ENCODE data around the gene BHMT2. TPM values are rescaled to one million over a fixed set of nuclear protein-coding genes. Genes with fewer than 3 reads are reported as not detected.

BHMT2 gene, protein sequence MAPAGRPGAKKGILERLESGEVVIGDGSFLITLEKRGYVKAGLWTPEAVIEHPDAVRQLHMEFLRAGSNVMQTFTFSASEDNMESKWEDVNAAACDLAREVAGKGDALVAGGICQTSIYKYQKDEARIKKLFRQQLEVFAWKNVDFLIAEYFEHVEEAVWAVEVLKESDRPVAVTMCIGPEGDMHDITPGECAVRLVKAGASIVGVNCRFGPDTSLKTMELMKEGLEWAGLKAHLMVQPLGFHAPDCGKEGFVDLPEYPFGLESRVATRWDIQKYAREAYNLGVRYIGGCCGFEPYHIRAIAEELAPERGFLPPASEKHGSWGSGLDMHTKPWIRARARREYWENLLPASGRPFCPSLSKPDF
- total RNA-seq, result 10 to 100 TPM; 27.6 to 63.4 (median 48.0) TPM

GRCh38 chr5:79069488-79070349 lies at the start of gene BHMT2, which contains the start of gene DMGDH:
TSS of gene BHMT2 (plus strand) at chr5:79069767. CDS start at chr5:79069783, 16 bp downstream.
TSS of gene DMGDH (minus strand) at chr5:79069674. CDS start at chr5:79069620, 54 bp downstream.
- H3K27ac ChIP-seq, result peak within 1 kb of the TSS; percentile 38 to 80 (median 58)
- peaks cover 0 to 14% (median 0%) of the 10 kb centered on the region in 4 donors for H3K4me1 ChIP-seq

GRCh38 chr5:79020861-79021561 lies 48.6 kb upstream of the BHMT2 start:
- peak in 1 of 2 donors; percentile 64 for DNase-seq (ENCODE audit: low spot score in 2 of 2)
- H3K4me3 ChIP-seq, result no peak overlapping the region
- H3K27ac ChIP-seq, result no peak overlapping the region
- H3K9me3 ChIP-seq, result no peaks in the 10 kb centered on the region
- H3K27me3 ChIP-seq, result no peaks in the 10 kb centered on the region
- no peak for TF ChIP-seq POLR2A (IDR thresholded peaks at IDR 0.05)
- peak; percentile 68 to 87 (median 76) for TF ChIP-seq CTCF (IDR thresholded peaks at IDR 0.05)
- no peak for TF ChIP-seq EP300 (IDR thresholded peaks at IDR 0.05)
- WGBS, 2 donors, result 16% methylated on average over 14 of the region's 14 CpGs
- no peaks in the 10 kb centered on the region for H3K36me3 ChIP-seq
- H3K4me1 ChIP-seq, result peaks cover 0 to 14% (median 0%) of the 10 kb centered on the region in 4 donors

More at GRCh38 chr5:79069488-79070349, at the start of gene BHMT2, which contains the start of gene DMGDH:
- H3K4me3 ChIP-seq, result peak within 1 kb of the TSS; percentile 23 to 62 (median 38)
- peaks cover 0 to 12% (median 2%) of the 10 kb centered on the region in 4 donors for H3K9me3 ChIP-seq
- H3K36me3 ChIP-seq, result no peaks in the 10 kb centered on the region
- 25 to 32% methylated on average over 53 to 57 of the region's 79 CpGs for WGBS, 2 donors
- peak; percentile 11 to 21 for DNase-seq (ENCODE audit: low spot score in 2 of 2)
- TF ChIP-seq EP300 (IDR thresholded peaks at IDR 0.05), result peak in 1 of 2 donors; percentile 4
- no peak for TF ChIP-seq POLR2A (IDR thresholded peaks at IDR 0.05)
- H3K27me3 ChIP-seq, result peaks cover 0 to 14% of the 10 kb centered on the region in 2 donors

DNA sequence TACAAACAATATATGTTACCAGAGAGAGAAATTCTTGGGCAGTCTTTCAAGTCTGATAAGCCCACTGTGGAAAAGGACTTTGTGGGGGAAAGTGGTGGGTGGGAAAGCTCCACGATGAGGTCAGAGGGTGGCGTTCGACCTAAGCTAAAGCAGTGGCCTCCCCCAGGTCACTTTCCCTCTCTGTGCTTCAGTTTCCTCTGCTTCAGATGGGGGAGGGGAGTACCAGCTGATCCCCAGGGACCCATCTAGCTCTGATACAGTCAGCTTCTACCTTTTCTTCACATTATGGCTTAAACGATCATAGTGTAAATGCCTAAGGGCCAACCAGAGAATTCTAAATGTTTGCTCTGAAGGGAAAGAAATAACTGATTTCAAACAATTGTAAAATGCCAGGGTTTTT lies 47.8 kb upstream of the BHMT2 start:
- no peak for DNase-seq (ENCODE audit: low spot score in 2 of 2)
- no peak overlapping the region for H3K27ac ChIP-seq
- peaks cover 0 to 14% (median 0%) of the 10 kb centered on the region in 4 donors for H3K4me1 ChIP-seq
- H3K36me3 ChIP-seq, result no peaks in the 10 kb centered on the region
- no peaks in the 10 kb centered on the region for H3K9me3 ChIP-seq
- H3K4me3 ChIP-seq, result no peak overlapping the region
- no peaks in the 10 kb centered on the region for H3K27me3 ChIP-seq
- WGBS, 2 donors, result 35 to 38% methylated on average over 4 of the region's 4 CpGs
- TF ChIP-seq POLR2A (IDR thresholded peaks at IDR 0.05), result no peak
- no peak for TF ChIP-seq CTCF (IDR thresholded peaks at IDR 0.05)
- no peak for TF ChIP-seq EP300 (IDR thresholded peaks at IDR 0.05)

DNA sequence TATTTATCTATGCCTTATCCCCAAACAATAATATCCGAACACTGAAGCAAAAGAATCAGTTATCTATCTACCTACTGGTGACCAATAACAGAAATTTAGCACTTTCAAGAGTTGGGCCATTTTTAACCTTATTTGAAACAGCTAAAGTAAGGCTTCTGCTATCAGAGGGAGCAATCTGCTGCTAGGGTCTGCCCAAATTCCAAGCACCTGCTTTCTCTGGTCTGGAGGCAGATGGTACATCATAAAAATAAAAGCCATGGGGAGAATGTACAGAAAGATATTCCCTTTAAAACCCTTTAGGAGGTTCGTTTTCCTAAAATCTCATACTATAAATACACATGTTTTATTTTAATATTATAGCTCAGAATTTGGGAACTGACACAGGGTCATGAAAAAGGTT lies 46.8 kb upstream of the BHMT2 start:
- Histone ChIP-seq H3K9me3 (no peaks in the 10 kb centered on the region), H3K36me3 (no peaks in the 10 kb centered on the region), H3K27me3 (no peaks in the 10 kb centered on the region), H3K27ac (no peak overlapping the region), H3K4me3 (no peak overlapping the region), H3K4me1 (peaks cover 0 to 14% (median 0%) of the 10 kb centered on the region in 4 donors)
- no peak for DNase-seq (ENCODE audit: low spot score in 2 of 2)
- TF ChIP-seq EP300 (IDR thresholded peaks at IDR 0.05) (no peak), POLR2A (IDR thresholded peaks at IDR 0.05) (no peak), CTCF (IDR thresholded peaks at IDR 0.05) (no peak)
- 82 to 95% methylated on average over 2 of the region's 2 CpGs for WGBS, 2 donors

GRCh38 chr5:79023348-79023747 lies 46.2 kb upstream of the BHMT2 start:
- Histone ChIP-seq H3K9me3 (no peaks in the 10 kb centered on the region), H3K27ac (no peak overlapping the region), H3K4me3 (no peak overlapping the region), H3K4me1 (peaks cover 0 to 14% (median 0%) of the 10 kb centered on the region in 4 donors), H3K36me3 (no peaks in the 10 kb centered on the region), H3K27me3 (no peaks in the 10 kb centered on the region)
- DNase-seq (ENCODE audit: low spot score in 2 of 2), result no peak
- 79 to 88% methylated on average over 1 of the region's 1 CpG for WGBS, 2 donors
- TF ChIP-seq EP300 (IDR thresholded peaks at IDR 0.05) (no peak), CTCF (IDR thresholded peaks at IDR 0.05) (no peak), POLR2A (IDR thresholded peaks at IDR 0.05) (no peak)

All from tibial nerve (tissue), 4 donors.